Measurements from ENCODE around the gene MOCS2. TPM values are rescaled to one million over a fixed set of nuclear protein-coding genes. Genes with fewer than 3 reads are reported as not detected.

Gene MOCS2
- total and polyA plus RNA-seq, 10 of the 15 experiments (the other 5 are each of a cell fraction or from before 2014, with no cell fraction given) = 11.0 to 27.4 (median 22.5) TPM

DNA sequence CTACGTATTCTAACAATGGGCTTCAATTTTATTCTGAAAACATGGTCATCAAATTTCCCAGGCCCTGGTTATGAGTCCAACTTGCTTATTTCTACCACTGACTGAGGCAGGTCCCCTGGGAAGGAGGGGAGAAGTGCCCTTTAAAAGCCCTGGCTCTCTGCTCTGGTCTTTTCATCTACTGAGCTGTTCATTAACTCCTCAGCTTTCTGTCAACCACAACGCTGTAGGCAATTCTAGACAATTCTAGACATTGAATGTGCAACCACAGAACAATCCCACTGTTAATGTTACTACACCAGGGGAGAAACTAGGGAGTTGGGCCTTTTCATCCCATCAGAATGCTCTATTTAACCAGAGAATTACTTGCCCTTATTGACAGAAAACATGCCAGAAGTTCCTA, 10.0 kb downstream of the MOCS2 start:
- CTCF ChIA-PET = interaction anchor here (1.1 to 7.3 kb wide), 3 partner anchors 11 to 151 kb away, joined by 3 to 127 read pairs (median 3); no protein-coding TSS in a partner anchor
- RAD21 ChIA-PET (ENCODE audit: unreplicated experiment) = interaction anchor here (1.4 kb wide), 1 partner anchor 151 kb away, joined by 6 read pairs; no protein-coding TSS in a partner anchor

More for the DNA sequence above, 10.0 kb downstream of the MOCS2 start:
- peaks cover 0 to 11% of the 10 kb centered on the region in 2 experiments; a peak in 1 of 4 replicates for H3K36me3 ChIP-seq (ENCODE audit: control insufficient read depth in 2 of 2, insufficient read depth in 2 of 2, low read length in 1 of 2)
- H3K4me2 ChIP-seq (ENCODE audit: control insufficient read depth, insufficient read depth) = no peak overlapping the region
- no peak overlapping the region for H3K27ac ChIP-seq (ENCODE audit: control insufficient read depth, insufficient read depth)
- ChIA-PET SMC1A (ENCODE audit: uncharacterized antibody, unreplicated experiment) (interaction anchor here (0.7 to 1.6 kb wide), 4 partner anchors 10 to 155 kb away, joined by 3 to 6 read pairs (median 5); partner anchors contain the start of gene MOCS2), POLR2A (interaction anchor here (1.2 kb wide), 1 partner anchor 8 kb away, joined by 3 read pairs; no protein-coding TSS in a partner anchor)
- no peak overlapping the region for H3K4me3 ChIP-seq
- ATAC-seq (no peak), DNase-seq (ENCODE audit: low read depth, low spot score) (no peak), FAIRE-seq (no peak)
- TF ChIP-seq, protein P1, sequence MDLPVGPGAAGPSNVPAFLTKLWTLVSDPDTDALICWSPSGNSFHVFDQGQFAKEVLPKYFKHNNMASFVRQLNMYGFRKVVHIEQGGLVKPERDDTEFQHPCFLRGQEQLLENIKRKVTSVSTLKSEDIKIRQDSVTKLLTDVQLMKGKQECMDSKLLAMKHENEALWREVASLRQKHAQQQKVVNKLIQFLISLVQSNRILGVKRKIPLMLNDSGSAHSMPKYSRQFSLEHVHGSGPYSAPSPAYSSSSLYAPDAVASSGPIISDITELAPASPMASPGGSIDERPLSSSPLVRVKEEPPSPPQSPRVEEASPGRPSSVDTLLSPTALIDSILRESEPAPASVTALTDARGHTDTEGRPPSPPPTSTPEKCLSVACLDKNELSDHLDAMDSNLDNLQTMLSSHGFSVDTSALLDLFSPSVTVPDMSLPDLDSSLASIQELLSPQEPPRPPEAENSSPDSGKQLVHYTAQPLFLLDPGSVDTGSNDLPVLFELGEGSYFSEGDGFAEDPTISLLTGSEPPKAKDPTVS (IDR thresholded peaks at IDR 0.05; ENCODE audit: low read depth, low read length) = no peak
- TF ChIP-seq, protein P2, sequence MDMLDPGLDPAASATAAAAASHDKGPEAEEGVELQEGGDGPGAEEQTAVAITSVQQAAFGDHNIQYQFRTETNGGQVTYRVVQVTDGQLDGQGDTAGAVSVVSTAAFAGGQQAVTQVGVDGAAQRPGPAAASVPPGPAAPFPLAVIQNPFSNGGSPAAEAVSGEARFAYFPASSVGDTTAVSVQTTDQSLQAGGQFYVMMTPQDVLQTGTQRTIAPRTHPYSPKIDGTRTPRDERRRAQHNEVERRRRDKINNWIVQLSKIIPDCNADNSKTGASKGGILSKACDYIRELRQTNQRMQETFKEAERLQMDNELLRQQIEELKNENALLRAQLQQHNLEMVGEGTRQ (IDR thresholded peaks at IDR 0.05; ENCODE audit: borderline replicate concordance, low read depth, low read length) = no peak
- TF ChIP-seq CHD1 (IDR thresholded peaks at IDR 0.05; ENCODE audit: low read depth, low read length) = no peak
- TF ChIP-seq, protein P3, sequence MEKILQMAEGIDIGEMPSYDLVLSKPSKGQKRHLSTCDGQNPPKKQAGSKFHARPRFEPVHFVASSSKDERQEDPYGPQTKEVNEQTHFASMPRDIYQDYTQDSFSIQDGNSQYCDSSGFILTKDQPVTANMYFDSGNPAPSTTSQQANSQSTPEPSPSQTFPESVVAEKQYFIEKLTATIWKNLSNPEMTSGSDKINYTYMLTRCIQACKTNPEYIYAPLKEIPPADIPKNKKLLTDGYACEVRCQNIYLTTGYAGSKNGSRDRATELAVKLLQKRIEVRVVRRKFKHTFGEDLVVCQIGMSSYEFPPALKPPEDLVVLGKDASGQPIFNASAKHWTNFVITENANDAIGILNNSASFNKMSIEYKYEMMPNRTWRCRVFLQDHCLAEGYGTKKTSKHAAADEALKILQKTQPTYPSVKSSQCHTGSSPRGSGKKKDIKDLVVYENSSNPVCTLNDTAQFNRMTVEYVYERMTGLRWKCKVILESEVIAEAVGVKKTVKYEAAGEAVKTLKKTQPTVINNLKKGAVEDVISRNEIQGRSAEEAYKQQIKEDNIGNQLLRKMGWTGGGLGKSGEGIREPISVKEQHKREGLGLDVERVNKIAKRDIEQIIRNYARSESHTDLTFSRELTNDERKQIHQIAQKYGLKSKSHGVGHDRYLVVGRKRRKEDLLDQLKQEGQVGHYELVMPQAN (conservative IDR thresholded peaks at IDR 0.05) = no peak
- TF ChIP-seq ESRRA (IDR thresholded peaks at IDR 0.05; ENCODE audit: low read length) = no peak
- TF ChIP-seq MEF2A (IDR thresholded peaks at IDR 0.05; ENCODE audit: insufficient read depth, low read depth, low read length) = no peak
- TF ChIP-seq, protein P4, sequence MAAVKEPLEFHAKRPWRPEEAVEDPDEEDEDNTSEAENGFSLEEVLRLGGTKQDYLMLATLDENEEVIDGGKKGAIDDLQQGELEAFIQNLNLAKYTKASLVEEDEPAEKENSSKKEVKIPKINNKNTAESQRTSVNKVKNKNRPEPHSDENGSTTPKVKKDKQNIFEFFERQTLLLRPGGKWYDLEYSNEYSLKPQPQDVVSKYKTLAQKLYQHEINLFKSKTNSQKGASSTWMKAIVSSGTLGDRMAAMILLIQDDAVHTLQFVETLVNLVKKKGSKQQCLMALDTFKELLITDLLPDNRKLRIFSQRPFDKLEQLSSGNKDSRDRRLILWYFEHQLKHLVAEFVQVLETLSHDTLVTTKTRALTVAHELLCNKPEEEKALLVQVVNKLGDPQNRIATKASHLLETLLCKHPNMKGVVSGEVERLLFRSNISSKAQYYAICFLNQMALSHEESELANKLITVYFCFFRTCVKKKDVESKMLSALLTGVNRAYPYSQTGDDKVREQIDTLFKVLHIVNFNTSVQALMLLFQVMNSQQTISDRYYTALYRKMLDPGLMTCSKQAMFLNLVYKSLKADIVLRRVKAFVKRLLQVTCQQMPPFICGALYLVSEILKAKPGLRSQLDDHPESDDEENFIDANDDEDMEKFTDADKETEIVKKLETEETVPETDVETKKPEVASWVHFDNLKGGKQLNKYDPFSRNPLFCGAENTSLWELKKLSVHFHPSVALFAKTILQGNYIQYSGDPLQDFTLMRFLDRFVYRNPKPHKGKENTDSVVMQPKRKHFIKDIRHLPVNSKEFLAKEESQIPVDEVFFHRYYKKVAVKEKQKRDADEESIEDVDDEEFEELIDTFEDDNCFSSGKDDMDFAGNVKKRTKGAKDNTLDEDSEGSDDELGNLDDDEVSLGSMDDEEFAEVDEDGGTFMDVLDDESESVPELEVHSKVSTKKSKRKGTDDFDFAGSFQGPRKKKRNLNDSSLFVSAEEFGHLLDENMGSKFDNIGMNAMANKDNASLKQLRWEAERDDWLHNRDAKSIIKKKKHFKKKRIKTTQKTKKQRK (IDR thresholded peaks at IDR 0.05; ENCODE audit: low read depth, low read length) = no peak
- no peak for TF ChIP-seq POU2F2 (IDR thresholded peaks at IDR 0.05; ENCODE audit: borderline replicate concordance, low read depth, low read length)
- TF ChIP-seq JUND (IDR thresholded peaks at IDR 0.05; ENCODE audit: low read depth, low read length) = no peak
- no peak for TF ChIP-seq NFYA (IDR thresholded peaks at IDR 0.05; ENCODE audit: borderline replicate concordance, low read depth, low read length)
- no peak for TF ChIP-seq ATF7 (IDR thresholded peaks at IDR 0.05; ENCODE audit: low read depth)
- no peak for TF ChIP-seq BHLHE40 (IDR thresholded peaks at IDR 0.05; ENCODE audit: borderline replicate concordance in 1 of 2, low read depth in 2 of 2, low read length in 1 of 2)
- WGBS (ENCODE audit: insufficient coverage, insufficient replicate concordance, low lambda C conversion rate, missing lambda C conversion rate) = 64% methylated on average over 2 of the region's 2 CpGs
- H3K27me3 ChIP-seq (replicated peaks in 1 of 2; ENCODE audit: control insufficient read depth in 2 of 2, insufficient read depth in 2 of 2, low read length in 1 of 2) = no peaks in the 10 kb centered on the region
- no peaks in the 10 kb centered on the region for H3K9me3 ChIP-seq (replicated peaks; ENCODE audit: control insufficient read depth, insufficient read depth, low read length)
- intact Hi-C loops (cut with micrococcal nuclease; ENCODE audit: unreplicated experiment) (loop anchor here (5.0 kb wide), 1 partner anchor 312 kb away; the partner anchor contains the start of genes ITGA1 and PELO), in situ Hi-C loops (cut with MboI) (loop anchor here (5.0 to 10.0 kb wide), 2 partner anchors 152 to 305 kb away; no protein-coding TSS in a partner anchor)
- H3K9ac ChIP-seq (ENCODE audit: control insufficient read depth, insufficient read depth, low read length) = no peak overlapping the region; the same call in 1 of the 2 replicates
- no peaks in the 10 kb centered on the region for H3K79me2 ChIP-seq (ENCODE audit: control insufficient read depth, insufficient read depth, low read length)
- H4K20me1 ChIP-seq (ENCODE audit: control insufficient read depth, insufficient read depth) = no peaks in the 10 kb centered on the region
- H3K4me1 ChIP-seq (ENCODE audit: control insufficient read depth, insufficient read depth, low read length) = no peaks in the 10 kb centered on the region
- no TSS peak for BruUV-seq (replicated peaks)
- H2AFZ ChIP-seq (ENCODE audit: control insufficient read depth, low read depth, low read length) = no peak overlapping the region
